HTR-8/SVneo (cell line): ENCODE data around the gene ITGA7.
"Not testable (repeated sequence)": the region's sequence is repeated elsewhere in the genome, so short reads cannot be mapped to it uniquely, and the experiment has no call there.

ENCODE experiments used
- DNase-seq: peaks from one replicate; pipeline ENCODE4 v3.0.0; 2011; ENCODE audit warnings: low spot score, mixed read lengths; ENCODE audit not compliant: insufficient read length
- FAIRE-seq: peaks from 2 replicates; lab custom pipeline; 2011; peaks lifted over from hg19 to GRCh38; lab: Jason Lieb, UNC

ITGA7 gene

DNA sequence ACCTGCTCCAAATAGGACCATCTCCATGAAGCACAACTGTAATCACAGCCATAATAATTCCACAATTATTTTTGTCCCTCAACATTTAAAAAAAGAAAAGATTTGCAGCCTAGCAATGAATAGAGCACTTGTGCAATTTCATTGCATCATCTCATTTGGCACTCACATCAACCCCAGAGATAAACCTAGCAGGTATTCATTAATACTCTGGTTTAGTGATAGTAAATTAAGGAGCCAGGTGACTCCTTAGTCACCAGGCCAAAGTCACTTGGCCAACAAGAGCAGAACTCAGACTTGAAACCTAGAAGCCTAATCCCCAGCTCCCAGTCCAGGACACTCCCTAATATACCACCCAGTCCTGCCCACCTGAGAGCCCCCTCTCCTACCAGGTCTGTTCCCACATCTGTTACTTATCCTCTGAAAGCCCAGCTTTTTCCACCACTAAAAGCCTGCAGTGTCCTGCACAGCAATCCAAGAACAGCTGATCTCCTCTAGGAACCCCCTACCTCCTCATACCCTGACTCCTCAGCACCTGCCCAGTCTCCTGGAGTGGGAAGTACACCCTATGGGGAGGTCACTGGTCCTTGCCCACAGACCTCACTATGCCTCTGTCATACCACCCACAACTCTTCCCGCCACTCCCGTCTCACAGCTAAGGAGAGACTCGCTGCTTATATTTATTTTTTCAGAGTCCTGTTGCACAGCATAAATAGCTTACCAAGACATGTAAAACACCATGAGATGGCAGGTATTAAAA is 48.9 kb downstream of the ITGA7 start:
- FAIRE-seq, result no peak

DNA sequence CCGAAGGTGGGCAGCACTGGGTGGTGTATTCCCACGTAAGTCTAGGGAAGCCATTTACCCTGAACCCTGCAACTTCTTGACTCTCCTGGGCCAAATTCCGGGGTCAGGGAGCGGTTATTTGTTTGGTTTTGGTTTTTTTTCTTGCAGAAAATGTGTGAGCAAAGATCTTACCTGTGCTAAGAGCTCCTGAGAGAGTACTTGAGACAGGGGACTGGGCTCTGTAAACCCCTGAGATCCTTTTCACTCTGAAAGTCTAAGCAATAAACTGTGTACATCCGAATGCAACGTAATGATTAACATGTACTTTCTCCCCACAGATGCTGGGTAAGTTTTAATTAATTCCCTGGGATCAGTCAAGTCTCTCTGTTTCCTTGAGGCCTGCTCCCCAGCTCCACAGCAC is 49.5 kb downstream of the ITGA7 start:
- DNase-seq, result no peak
- FAIRE-seq, result no peak

More for the DNA sequence above, 48.9 kb downstream of the ITGA7 start:
- no peak for DNase-seq

DNA sequence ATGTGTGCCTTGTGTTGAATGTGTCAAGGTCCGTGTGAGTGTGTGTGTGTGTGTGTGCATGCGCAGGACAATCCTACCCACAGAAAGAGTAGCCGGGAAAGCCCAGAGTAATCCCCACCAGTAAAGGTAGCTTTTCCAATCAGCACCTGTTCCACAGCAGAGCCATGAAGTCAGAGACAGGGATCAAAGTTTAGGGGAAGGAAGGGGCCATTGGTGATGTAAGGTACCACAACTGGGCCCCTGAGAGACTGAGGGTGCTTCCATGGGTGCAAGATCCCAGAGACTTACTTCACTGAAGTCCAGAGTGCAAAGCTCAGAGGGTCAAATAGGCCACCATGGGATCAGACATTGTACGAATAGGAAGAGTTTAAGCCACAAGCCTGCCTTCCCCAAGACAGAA is 50.5 kb downstream of the ITGA7 start:
- FAIRE-seq (no peak), DNase-seq (no peak)

DNA sequence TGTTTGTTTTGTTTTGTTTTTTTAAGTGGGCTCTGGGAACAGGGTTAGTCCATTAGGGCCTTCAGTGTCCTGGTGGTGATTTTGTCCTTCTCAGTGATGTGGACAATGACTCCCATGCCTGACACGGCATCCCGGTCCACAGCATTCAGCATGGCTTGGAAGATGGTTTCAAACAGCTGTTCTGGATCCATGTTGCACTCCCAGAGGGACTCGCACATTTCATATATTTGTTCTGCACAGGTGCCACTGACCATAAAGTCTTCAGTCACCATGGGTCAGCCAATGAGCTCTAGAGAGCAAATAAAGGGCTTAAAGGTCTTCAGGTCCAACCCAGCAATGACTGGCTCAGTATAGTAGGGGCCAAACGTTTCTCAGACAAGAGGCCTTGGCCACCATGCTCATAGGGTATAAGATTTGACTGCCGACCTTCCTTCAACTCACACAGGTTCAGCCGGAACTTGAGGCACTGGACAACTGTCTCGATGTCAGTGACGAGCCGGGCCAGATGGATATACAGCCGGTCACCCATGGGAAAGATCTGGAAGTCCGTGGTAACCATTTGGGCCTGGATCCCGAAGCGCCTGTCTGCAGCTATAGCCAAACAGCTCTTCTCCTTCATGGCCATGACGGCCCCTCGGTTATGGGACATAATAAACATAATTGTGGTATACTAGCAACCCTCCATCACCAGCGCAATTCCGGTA is 53.0 kb downstream of the ITGA7 start:
- DNase-seq (no peak), FAIRE-seq (no peak)

DNA sequence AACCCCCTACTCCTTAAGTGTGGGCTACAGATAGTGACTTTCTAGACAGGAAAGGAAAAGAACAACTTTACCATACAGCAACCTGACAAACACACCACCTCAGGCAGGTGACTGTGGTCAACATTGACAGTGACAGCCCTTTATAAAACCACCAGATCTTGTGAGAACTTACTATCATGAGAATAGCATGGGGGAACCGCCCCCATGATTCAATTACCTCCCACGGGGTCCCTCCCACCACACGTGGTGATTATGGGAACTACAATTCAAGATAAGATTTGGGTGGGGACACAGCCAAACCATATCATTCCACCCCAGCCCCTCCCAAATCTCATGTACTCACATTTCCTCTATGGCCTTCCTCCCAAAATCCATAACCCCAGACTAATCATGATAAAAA is 54.7 kb downstream of the ITGA7 start:
- FAIRE-seq (no peak), DNase-seq (no peak)

DNA sequence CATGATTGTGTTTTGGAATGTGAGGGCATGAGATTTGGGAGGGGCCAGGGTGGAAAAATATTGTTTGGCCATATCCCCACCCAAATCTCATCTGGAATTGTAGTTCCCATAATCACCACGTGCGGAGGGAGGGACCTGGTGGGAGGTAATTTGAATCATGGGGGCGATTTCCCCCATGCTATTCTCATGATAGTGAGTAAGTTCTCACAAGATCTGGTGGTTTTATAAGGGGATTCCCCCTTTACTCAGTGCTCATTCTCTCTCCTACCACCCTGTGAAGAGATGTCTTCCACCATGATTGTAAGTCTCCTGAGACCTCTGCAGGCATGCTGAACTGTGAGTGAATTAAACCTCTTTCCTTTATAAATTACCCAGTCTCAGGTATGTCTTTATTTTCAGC is 55.4 kb downstream of the ITGA7 start:
- FAIRE-seq (no peak), DNase-seq (no peak)

DNA sequence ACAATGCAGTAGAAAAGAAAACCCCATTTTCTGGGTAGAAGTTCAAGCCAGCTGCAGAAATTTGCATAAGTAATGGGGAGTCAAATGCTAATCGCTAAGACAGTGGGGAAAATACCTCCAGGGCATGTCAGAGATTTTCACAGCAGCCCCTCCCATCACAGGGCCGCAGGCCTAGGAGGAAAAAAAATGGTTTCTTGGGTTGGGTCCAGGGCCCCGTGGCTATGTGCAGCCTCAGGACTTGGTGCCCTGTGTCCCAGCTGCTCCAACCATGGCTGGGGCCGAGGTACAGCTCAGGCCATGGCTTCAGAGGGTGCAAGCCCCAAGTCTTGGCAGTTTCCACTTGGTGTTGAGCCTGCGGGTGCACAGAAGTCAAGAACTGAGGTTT is 56.4 kb downstream of the ITGA7 start:
- FAIRE-seq (no peak), DNase-seq (no peak)

DNA sequence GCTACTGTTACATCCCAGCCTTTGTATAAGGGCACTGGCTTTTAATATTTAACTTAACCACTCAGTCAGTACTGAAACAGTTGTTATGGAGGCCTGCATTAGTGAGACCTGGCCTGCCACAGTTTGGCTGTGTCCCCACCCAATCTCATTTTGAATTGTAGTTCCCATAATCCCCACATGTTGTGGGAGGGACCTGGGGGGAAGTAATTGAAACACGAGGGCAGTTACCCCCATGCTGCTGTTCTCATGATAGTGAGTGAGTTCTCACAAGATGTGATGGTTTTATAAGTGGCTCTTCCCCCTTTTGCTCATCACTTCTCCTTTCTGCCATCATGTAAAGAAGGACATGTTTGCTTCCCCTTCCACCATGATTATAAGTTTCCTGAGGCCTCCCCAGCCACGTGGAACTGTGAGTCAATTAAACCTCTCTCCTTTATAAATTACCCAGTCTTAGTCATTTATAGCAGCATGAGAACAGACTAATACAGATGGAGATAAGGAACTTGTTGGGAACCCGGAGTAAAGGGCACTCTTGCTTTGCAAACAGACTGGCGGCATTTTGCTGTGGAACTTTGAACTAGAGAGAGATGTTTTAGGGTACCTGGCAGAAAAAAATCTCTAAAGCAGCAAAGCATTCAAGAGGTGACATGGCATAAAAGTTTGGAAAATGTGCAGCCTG is 56.9 kb downstream of the ITGA7 start:
- not testable (repeated sequence) for FAIRE-seq, DNase-seq

DNA sequence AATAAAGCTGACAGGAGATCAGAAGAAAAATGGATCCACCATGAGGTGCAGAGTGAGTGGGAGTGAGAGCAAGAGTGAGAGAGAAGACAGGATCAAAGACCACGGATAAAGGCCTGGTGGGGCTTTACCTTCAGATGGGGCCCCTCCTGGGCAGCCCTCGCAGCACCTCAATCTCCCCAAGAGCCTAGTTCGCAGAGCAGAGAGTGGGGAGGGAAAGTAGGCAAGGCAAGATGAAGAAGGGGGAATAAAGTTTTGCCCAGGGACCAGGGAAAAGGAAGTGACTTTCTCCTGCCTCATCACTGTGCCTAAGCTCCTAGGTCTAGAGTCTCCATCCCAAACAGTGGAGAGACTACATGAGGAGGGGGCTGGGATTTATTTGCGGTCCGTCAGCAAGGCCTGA is 60.7 kb downstream of the ITGA7 start:
- DNase-seq, result no peak
- no peak for FAIRE-seq

DNA sequence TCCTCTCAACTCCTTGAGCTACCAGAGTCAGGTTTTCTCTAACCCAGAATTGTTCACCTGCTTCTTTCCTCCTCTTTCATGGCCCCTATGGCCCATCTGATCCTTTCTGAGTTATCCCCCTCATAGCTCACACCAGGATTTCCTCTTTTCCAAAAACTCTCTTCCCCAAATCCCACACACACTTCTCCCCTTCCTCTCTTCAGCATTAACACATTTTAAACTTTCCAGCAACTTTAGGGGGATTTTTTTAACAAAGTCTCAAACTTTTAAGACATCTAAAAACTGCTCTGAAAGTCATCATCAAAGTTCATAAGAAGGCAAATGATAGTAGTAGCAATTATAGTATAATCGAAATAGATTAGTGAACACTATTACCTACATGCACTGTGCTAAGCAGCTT is 63.1 kb downstream of the ITGA7 start:
- FAIRE-seq (no peak), DNase-seq (no peak)

DNA sequence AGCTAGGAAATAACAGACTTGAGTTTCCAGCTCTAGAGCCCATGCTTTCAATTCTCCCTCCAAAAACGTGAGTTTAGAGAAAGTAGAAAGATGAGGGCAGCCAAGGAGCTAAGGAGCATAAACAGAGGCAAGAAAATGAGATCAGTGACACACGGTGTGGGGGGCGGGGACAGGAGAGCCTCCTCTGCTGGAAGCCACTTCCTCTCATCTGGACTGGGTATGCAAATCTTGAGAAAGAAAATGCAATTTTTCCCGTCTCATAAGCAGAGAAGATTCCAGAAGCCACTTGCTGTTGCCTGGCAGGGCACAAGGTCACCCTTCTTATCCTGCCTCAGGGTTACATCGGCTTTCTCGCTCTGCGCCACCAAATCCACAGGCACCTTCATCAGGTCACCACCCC is 65.0 kb downstream of the ITGA7 start:
- no peak for DNase-seq
- no peak for FAIRE-seq

DNA sequence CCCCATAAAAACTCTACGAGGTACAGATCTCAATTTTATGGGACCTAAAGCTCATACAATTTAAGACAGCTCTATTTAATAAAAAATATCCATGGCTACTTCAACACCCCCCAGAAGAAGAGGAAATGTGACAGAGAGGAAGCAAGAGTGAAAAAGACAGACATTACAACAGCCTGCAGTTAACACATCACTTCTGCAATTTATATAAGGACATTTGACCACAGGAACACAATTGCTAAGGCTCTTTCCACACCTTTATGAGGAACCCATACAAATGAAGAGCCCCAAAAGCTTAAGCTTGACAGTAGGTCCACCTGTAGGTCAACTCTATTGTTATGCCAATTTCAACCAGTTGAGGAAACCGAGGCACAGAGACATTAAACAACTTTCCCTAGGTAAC is 65.4 kb downstream of the ITGA7 start:
- no peak for FAIRE-seq
- no peak for DNase-seq

DNA sequence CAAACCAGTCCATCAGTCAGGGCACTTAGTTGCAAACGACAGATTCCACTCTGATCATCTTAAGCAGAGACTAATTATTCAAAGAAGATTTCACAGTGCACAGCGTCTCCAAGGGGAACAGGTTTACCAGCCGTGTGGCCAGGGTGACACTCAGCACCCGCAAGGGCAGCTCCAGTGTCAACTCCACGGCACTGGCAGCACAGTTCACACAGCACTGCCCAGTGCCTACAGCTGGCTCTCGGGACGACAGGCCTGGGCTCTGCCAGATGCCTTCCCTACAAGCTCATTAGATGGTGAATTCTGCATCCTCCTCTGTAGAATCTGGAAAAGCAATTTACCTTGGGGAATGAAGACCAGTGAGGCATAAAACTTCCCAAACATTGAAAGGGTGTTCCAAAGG is 66.1 kb downstream of the ITGA7 start:
- DNase-seq (no peak), FAIRE-seq (no peak)

DNA sequence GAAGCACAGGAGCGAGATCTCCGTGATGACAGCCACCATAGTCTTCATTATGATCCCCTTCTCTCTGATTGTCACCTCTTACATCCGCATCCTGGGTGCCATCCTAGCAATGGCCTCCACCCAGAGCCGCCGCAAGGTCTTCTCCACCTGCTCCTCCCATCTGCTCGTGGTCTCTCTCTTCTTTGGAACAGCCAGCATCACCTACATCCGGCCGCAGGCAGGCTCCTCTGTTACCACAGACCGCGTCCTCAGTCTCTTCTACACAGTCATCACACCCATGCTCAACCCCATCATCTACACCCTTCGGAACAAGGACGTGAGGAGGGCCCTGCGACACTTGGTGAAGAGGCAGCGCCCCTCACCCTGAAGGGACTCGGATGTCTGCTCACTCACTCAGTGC is 70.2 kb downstream of the ITGA7 start:
- FAIRE-seq (no peak), DNase-seq (no peak)

DNA sequence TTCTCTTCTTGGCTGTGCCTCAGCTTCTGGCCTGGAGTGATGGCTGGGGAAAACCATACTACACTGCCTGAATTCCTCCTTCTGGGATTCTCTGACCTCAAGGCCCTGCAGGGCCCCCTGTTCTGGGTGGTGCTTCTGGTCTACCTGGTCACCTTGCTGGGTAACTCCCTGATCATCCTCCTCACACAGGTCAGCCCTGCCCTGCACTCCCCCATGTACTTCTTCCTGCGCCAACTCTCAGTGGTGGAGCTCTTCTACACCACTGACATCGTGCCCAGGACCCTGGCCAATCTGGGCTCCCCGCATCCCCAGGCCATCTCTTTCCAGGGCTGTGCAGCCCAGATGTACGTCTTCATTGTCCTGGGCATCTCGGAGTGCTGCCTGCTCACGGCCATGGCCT is 70.9 kb downstream of the ITGA7 start, which contains the start of gene OR10P1:
Gene OR10P1, plus strand, starts transcription at position 40 of the 400 bp plus-strand sequence. Its CDS starts 0 bp downstream, at position 40.
- no peak for DNase-seq
- no peak for FAIRE-seq

DNA sequence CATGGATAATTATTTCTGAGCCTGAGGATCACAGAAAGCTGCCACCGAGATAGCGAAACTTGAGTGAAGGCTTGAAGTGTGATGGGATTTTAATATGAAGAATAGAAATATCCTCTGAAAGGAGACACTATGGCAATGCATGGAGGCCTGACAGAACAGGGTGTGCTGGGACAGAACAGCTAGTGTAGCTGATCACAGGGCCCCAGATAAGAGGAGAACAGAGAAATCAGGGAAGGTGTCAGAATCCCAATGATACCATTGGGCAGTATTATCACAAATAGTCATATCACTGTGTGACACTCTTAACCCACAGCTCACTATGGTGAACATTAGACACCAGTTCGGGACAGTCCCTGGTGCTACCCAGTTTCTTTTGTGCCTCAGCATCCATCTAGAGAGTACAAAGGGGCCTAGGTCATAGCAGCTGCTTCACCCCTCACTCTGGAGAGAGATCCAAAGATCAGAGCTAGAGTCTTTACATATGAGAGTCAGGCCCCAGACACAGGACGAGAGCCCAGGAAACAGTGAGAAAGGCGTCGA is 71.5 kb downstream of the ITGA7 start:
- FAIRE-seq (no peak), DNase-seq (no peak)
